ENCODE measurements around the gene ALDH1A3. TPM values are rescaled to one million over a fixed set of nuclear protein-coding genes. Genes with fewer than 3 reads are reported as not detected.

ALDH1A3 gene
- total RNA-seq, 1 donor from 2014 or later = 62.9 TPM

DNA sequence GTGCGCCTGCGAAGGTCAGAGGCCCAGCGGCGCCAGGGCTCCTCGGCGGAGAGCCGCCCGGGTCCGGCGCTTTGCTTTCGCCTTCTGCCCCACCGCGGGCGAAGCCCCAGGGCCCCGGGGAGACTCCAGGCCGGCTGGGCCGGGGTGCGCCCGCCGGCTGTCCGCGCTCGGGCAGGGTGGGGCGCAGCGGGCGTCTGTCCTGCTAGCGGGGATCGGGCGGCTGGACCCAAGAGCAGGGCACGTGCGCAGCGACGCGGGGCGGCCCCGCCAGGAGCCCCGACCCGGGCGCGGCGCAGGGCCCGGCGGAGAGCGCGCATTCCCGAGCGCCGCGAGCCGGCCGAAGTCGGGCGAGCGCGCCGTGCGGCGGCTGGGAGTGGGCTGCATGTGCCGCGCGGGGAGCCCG, 569 bp upstream of the ALDH1A3 start:
- Histone ChIP-seq H3K27me3 (no peaks in the 10 kb centered on the region), H3K4me3 (peak overlapping the region; percentile 55 to 56), H3K36me3 (no peaks in the 10 kb centered on the region), H3K4me1 (peaks cover 7% of the 10 kb centered on the region), H3K27ac (peak overlapping the region; percentile 48), H3K9me3 (no peaks in the 10 kb centered on the region)
- intact Hi-C loops (cut with DNase I) = no loop called here
- no peak for DNase-seq (ENCODE audit: extremely low spot score in 2 of 2)
- TF ChIP-seq POLR2AphosphoS5 (IDR thresholded peaks at IDR 0.05; ENCODE audit: insufficient read depth in 1 of 2, low read depth in 1 of 2) (no peak), POLR2A (IDR thresholded peaks at IDR 0.05) (no peak)
- TF ChIP-seq, protein P1, sequence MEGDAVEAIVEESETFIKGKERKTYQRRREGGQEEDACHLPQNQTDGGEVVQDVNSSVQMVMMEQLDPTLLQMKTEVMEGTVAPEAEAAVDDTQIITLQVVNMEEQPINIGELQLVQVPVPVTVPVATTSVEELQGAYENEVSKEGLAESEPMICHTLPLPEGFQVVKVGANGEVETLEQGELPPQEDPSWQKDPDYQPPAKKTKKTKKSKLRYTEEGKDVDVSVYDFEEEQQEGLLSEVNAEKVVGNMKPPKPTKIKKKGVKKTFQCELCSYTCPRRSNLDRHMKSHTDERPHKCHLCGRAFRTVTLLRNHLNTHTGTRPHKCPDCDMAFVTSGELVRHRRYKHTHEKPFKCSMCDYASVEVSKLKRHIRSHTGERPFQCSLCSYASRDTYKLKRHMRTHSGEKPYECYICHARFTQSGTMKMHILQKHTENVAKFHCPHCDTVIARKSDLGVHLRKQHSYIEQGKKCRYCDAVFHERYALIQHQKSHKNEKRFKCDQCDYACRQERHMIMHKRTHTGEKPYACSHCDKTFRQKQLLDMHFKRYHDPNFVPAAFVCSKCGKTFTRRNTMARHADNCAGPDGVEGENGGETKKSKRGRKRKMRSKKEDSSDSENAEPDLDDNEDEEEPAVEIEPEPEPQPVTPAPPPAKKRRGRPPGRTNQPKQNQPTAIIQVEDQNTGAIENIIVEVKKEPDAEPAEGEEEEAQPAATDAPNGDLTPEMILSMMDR (IDR thresholded peaks at IDR 0.05) = no peak

DNA sequence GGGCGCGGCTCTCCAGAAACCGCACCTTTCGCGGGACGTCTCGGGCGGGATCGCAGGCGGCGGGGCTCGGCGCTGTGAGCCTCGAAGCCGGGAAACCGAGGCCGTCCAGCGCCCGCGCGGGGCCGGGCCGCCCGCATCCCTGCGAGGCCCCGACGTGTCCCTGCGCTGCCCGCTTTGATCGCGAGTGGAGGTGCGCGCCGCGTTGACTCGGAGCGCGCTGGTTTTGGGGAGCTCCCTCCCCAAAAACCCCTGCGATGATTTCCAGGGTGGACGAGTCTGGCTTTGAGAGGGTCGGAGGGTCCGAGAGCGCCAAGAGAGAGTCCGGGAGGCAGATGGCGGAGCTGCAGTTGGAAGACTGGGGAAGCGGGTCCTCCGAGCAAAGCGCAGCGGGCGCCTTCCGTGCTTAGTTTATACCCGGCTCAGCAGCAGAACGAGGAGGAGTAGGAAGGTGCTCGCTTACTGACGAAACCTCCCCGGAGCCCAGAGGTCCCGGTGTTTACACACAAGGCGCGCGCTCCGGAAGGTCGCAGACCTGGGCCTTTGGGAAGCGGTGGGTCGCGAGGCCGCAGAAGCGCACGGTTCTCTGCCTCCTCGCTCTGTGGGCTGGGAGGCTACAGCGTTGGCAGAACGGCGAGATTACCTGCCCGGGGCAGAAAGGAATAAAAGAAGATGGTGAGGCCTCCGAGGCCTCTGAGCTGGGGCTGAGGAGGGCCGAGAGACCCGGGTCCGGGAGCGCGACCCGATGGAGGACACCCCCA, 687 bp downstream of the ALDH1A3 start:
- Histone ChIP-seq H3K36me3 (no peaks in the 10 kb centered on the region), H3K27ac (peak overlapping the region; percentile 50), H3K4me3 (peak overlapping the region; percentile 55 to 56), H3K9me3 (no peaks in the 10 kb centered on the region), H3K4me1 (peaks cover 7% of the 10 kb centered on the region), H3K27me3 (no peaks in the 10 kb centered on the region)
- intact Hi-C loops (cut with DNase I) = no loop called here
- TF ChIP-seq, protein P1 (IDR thresholded peaks at IDR 0.05) = no peak
- peak in 1 of 2 donors; percentile 53 for TF ChIP-seq POLR2AphosphoS5 (IDR thresholded peaks at IDR 0.05; ENCODE audit: insufficient read depth in 1 of 2, low read depth in 1 of 2)
- DNase-seq (ENCODE audit: extremely low spot score in 2 of 2) = no peak

DNA sequence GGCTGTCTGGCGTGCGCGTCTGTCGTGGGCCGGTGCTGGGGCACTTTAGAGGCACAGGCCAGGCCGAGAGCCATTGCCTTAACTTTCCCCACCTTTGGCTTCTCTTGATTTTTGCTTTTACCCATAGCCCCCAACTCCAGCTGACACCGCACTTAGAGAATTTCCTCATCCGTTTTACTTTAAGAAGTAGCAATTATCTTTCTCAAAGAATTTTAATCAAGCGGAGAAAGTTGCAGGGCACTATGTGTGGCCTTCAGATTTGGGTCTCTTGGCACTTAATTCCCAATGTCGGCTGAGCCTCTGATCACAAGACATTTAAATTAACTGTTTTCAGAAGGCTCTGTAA, 1.2 kb downstream of the ALDH1A3 start:
- peaks cover 7% of the 10 kb centered on the region for H3K4me1 ChIP-seq
- H3K27me3 ChIP-seq = no peaks in the 10 kb centered on the region
- no peak for DNase-seq (ENCODE audit: extremely low spot score in 2 of 2)
- peak overlapping the region; percentile 55 to 56 for H3K4me3 ChIP-seq
- no peaks in the 10 kb centered on the region for H3K9me3 ChIP-seq
- H3K36me3 ChIP-seq = no peaks in the 10 kb centered on the region
- TF ChIP-seq POLR2AphosphoS5 (IDR thresholded peaks at IDR 0.05; ENCODE audit: insufficient read depth in 1 of 2, low read depth in 1 of 2) (no peak), POLR2A (IDR thresholded peaks at IDR 0.05) (no peak)
- TF ChIP-seq, protein P1 (IDR thresholded peaks at IDR 0.05) = no peak
- intact Hi-C loops (cut with DNase I) = no loop called here
- peak overlapping the region; percentile 50 for H3K27ac ChIP-seq

DNA sequence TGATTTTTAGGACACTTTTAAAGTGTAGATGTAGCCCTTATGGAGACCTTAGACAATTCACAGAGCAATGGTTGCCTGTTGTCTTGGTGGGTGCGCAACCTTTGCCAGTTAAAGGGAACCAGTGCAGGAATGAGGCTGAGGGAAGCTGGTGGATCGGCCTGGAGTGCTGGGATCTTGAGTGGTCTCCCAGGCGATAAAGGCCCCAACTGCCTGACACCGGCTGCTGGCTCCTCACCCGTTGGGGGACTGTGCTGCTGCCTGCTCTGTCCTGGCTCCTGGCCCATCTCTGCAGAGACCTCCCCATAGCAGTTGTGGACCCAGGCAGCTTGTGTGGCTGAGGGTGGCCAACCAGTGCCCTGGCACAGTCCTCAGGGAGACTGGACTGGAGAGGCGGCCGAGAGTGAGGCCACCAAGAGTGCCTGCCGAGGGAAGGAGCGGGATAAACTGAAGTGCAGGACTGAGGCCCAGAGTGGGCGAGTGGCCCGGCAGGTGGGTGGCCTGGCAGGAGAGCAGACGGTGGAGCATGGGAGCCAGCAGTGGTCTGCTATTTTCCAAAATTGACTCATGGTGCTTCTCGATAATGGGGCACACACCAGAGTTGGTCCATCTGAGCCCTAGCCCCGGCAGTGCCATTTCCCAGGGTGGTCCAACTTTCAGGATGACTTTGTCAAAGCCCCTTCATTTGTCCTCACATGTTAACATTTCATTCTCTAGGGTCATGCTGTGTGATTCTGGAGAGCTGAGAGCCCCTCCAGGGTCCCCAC, 2.1 kb downstream of the ALDH1A3 start:
- Histone ChIP-seq H3K9me3 (no peaks in the 10 kb centered on the region), H3K27ac (peak overlapping the region; percentile 32), H3K36me3 (no peaks in the 10 kb centered on the region), H3K27me3 (no peaks in the 10 kb centered on the region), H3K4me1 (peaks cover 7% of the 10 kb centered on the region), H3K4me3 (peak overlapping the region in 1 of 2 donors; percentile 4)
- TF ChIP-seq POLR2A (IDR thresholded peaks at IDR 0.05) (no peak), POLR2AphosphoS5 (IDR thresholded peaks at IDR 0.05; ENCODE audit: insufficient read depth in 1 of 2, low read depth in 1 of 2) (no peak)
- TF ChIP-seq, protein P1 (IDR thresholded peaks at IDR 0.05) = no peak
- intact Hi-C loops (cut with DNase I) = no loop called here
- no peak for DNase-seq (ENCODE audit: extremely low spot score in 2 of 2)

DNA sequence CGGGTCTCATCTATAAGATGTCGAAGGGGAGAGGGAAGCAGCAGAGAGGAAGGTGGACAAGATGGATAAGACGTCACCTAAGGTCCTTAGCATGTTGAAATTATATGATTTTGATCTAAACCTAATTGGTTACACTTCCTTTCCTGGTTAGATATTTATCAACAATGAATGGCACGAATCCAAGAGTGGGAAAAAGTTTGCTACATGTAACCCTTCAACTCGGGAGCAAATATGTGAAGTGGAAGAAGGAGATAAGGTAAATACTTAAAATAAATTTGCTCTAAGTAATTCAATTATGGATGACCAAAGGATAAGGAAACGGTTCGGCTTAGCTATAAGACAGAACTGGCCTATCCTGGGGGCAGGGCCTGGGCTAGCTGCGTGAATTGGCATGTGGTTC, 5.5 kb downstream of the ALDH1A3 start:
- H3K4me3 ChIP-seq = no peak overlapping the region
- no peaks in the 10 kb centered on the region for H3K27me3 ChIP-seq
- H3K27ac ChIP-seq = no peak overlapping the region
- H3K4me1 ChIP-seq = peaks cover 24% of the 10 kb centered on the region
- H3K9me3 ChIP-seq = no peaks in the 10 kb centered on the region
- DNase-seq (ENCODE audit: extremely low spot score in 2 of 2) = no peak
- no peaks in the 10 kb centered on the region for H3K36me3 ChIP-seq
- TF ChIP-seq POLR2AphosphoS5 (IDR thresholded peaks at IDR 0.05; ENCODE audit: insufficient read depth in 1 of 2, low read depth in 1 of 2) (no peak), POLR2A (IDR thresholded peaks at IDR 0.05) (no peak)
- TF ChIP-seq, protein P1 (IDR thresholded peaks at IDR 0.05) = no peak
- intact Hi-C loops (cut with DNase I) = no loop called here
